Stimulated activated effector memory CD8-positive, alpha-beta T cell treated with anti-CD3 and anti-CD28 coated beads, Interleukin-12 subunit alpha, Interleukin-12 subunit beta, amount 100 ng/mL, for 72 hours (primary cell): Measurements from ENCODE around the gene METTL9.
"Not testable (repeated sequence)": the region's sequence is repeated elsewhere in the genome, so short reads cannot be mapped to it uniquely, and the experiment has no call there.

ENCODE experiments used
- ATAC-seq: fragments of 150-1000 bp; cut with Tn5 transposase; 2 replicates; pipeline ENCODE4 v1.10.0; 2021
- DNase-seq, 2 donors: peaks; one replicate each; pipeline ENCODE4 v3.0.0; 2021 to 2022; ENCODE audit warnings: low spot score in 2 of 2
- H3K27ac Mint-ChIP-seq: one replicate; pipeline ENCODE4 v1.8.0; 2022; ENCODE audit warnings: mild to moderate bottlenecking, mixed read lengths
- H3K36me3 Mint-ChIP-seq: one replicate; pipeline ENCODE4 v1.8.0; 2022; ENCODE audit warnings: mild to moderate bottlenecking, mixed read lengths
- H3K4me1 Mint-ChIP-seq: one replicate; pipeline ENCODE4 v1.8.0; 2022; ENCODE audit warnings: mixed read lengths
- H3K4me3 Mint-ChIP-seq: one replicate; pipeline ENCODE4 v1.8.0; 2022; ENCODE audit warnings: mild to moderate bottlenecking, mixed read lengths
- H3K9me3 Mint-ChIP-seq: one replicate; pipeline ENCODE4 v1.8.0; 2022; ENCODE audit warnings: mixed read lengths

METTL9 gene

DNA sequence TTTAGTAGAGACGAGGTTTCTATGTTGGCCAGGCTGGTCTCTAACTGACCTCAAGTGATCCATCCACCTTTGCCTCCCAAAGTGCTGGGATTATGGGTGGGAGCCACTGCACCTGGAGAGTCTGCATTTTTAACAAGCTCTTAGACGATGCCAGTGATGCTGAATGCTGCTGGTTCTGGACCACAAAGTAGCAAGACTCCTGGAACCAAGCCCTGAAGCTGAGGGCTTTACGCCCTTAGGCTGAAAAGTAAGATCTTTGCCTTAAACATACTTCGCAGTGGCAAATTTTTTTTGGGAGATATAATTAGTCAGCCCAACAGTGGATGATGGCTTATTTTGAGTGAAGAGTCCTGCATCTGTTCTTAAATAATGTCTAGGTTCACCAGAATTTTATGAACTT lies 14.0 kb downstream of the METTL9 start:
- Mint-ChIP-seq H3K27ac (no peak overlapping the region), H3K36me3 (peaks cover 36% of the 10 kb centered on the region), H3K9me3 (no peaks in the 10 kb centered on the region), H3K4me1 (peaks cover 61% of the 10 kb centered on the region), H3K4me3 (no peak overlapping the region)
- no peak for DNase-seq
- ATAC-seq = no peak

DNA sequence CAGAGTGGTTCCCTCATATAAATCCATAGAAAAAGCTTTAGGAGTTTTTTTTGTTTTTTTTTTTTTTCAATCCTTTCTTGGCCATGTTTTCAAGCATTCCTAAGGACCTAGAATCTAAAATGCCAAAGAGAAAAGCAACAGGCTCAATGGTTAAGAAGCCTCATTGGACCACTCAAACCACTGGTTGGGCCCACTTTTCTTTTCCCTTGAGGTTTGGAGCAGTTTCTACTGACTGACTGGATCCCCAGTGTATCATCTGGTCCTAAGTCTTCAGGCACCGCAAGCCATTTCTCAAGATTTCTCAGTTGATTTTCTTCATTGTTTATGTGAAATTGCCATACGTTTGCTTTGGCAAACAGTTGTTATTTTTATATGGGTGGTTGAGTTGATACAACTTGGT lies 14.4 kb downstream of the METTL9 start:
- Mint-ChIP-seq H3K4me3 (no peak overlapping the region), H3K4me1 (peaks cover 57% of the 10 kb centered on the region), H3K9me3 (no peaks in the 10 kb centered on the region), H3K36me3 (peaks cover 41% of the 10 kb centered on the region), H3K27ac (no peak overlapping the region)
- no peak for DNase-seq
- no peak for ATAC-seq

DNA sequence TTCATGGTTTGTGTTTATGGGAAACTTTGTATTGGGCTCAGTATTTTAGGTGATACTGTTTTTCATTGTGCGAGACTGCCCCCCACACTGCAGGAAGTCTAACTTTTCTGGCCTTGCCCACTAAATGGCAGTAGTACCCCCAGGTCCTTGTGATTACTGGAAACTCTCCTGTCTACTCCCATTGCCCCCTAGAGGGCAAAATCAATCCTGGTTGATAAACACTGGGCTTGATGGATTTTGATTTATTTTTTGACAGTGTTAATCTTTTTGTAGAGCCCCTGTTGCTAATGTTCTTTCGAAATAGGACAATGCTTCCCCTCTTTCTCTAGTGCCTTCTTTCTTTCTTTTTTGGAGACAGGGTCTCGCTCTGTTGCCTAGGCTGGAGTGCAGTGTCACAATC lies 15.5 kb downstream of the METTL9 start:
- ATAC-seq (no peak), DNase-seq (no peak)
- Mint-ChIP-seq H3K9me3 (no peaks in the 10 kb centered on the region), H3K27ac (peak overlapping the region; percentile 76), H3K4me1 (peaks cover 51% of the 10 kb centered on the region), H3K36me3 (peaks cover 52% of the 10 kb centered on the region), H3K4me3 (no peak overlapping the region)

DNA sequence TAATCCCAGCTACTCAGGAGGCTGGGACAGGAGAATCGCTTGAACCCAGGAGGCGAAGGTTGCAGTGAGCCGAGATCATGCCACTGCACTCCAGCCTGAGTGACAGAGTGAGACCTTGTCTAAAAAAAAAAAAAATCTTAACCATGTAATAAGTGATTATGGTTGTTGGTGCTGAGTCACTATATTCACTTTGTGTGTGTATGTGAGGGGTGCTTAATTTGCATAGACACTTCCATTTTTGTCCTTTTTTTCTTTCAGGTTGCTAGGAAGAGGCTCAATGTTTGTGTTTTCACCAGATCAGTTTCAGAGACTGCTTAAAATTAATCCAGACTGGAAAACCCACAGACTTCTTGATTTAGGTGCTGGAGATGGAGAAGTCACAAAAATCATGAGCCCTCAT lies 18.2 kb downstream of the METTL9 start:
- Mint-ChIP-seq H3K4me3 (no peak overlapping the region), H3K9me3 (no peaks in the 10 kb centered on the region), H3K27ac (no peak overlapping the region), H3K36me3 (peaks cover 67% of the 10 kb centered on the region), H3K4me1 (peaks cover 39% of the 10 kb centered on the region)
- DNase-seq (no peak), ATAC-seq (peak; percentile 51)

DNA sequence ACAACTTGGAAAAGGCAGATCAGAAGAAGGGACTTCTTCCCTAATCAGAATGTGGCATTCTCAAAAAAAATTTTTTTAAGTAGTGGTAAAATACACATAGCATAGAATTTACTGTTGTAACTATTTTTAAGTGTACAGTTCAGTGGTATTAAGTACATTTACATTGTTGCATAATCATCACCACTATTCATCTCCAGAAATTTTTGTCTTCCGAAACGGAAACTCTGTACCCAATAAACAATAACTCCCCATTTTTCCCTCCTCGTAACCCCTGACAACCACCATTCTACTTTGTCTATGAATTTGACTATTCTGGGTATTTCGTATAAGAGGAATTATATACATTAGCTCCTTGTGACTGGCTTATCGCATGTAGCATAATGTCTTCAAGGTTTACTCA lies 18.9 kb downstream of the METTL9 start:
- no peak overlapping the region for H3K27ac Mint-ChIP-seq
- H3K4me3 Mint-ChIP-seq = no peak overlapping the region
- DNase-seq (no peak), ATAC-seq (no peak)
- H3K36me3 Mint-ChIP-seq = peaks cover 70% of the 10 kb centered on the region
- H3K9me3 Mint-ChIP-seq = no peaks in the 10 kb centered on the region
- peaks cover 36% of the 10 kb centered on the region for H3K4me1 Mint-ChIP-seq

DNA sequence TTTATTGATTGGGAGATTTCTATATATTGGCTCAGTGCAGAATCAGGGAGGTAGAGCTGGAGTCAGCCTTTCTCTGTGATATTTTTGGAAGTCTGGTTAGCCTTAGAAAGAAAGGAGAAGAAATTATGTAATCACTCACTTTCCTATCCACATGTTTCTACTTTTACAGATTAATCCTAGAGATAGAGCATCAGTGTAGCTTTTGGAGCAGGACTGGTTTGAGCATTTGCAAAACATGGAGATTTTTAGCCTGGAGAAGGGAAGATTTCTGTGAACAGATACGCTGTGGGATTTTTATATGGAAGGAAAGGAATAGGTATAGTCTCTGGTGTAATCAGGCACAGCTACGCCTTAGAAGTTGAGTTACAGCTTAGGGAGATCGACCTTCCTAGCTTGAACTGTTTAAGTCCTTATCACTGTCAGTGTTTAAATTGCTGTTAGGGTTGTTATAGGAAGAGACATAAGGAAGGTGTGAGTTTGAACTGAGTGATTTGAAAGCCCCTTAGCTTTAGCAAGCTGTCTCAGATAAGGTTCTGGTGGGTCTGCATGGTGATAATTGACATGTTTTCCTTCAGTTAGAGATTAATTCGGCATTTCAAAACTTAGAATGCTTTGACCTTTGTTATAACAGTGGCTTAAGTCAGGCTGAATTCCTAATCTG lies 20.5 kb downstream of the METTL9 start:
- no peak overlapping the region for H3K4me3 Mint-ChIP-seq
- H3K9me3 Mint-ChIP-seq = no peaks in the 10 kb centered on the region
- ATAC-seq = no peak
- H3K4me1 Mint-ChIP-seq = peaks cover 35% of the 10 kb centered on the region
- peaks cover 73% of the 10 kb centered on the region for H3K36me3 Mint-ChIP-seq
- no peak for DNase-seq
- no peak overlapping the region for H3K27ac Mint-ChIP-seq

DNA sequence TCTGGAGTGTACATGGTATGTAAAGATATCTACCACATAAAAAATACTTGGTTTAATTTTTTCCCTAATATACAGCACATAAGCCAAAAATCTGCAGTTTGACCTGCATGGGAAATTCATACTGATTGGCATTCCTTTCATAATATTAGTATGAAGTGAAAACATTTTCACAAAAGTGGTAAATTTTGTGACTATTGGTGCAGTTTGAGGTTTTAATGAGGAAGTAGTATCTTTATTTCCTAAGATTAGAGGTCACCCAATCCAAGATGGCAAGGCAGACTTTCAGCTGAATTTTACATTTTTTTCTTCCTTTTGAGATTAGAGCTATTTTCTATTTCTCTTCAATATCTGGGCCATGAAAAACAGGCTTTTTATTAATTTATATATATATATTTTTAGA lies 21.2 kb downstream of the METTL9 start:
- H3K4me1 Mint-ChIP-seq = peaks cover 29% of the 10 kb centered on the region
- no peak overlapping the region for H3K4me3 Mint-ChIP-seq
- H3K36me3 Mint-ChIP-seq = peaks cover 80% of the 10 kb centered on the region
- ATAC-seq (no peak), DNase-seq (no peak)
- H3K27ac Mint-ChIP-seq = no peak overlapping the region
- no peaks in the 10 kb centered on the region for H3K9me3 Mint-ChIP-seq

DNA sequence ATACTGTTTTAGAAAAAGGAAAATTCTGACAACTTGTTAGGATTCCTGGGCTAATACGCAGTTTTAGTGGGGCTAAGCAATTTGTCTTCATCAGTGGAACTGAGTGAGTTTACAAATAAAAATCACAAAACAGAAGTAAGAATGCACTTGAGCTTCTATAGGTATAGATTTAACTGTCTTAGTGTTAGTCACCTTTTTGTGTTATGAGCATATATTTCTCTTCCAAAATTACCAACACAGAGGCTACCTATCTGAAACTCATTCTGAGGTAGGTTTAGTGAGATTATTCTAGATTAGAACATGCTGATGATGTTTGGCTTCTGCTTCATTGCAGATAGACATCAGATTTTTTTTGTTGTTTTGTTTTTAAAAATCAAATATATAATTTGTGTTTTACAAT lies 23.2 kb downstream of the METTL9 start:
- Mint-ChIP-seq H3K4me1 (peaks cover 29% of the 10 kb centered on the region), H3K9me3 (no peaks in the 10 kb centered on the region), H3K36me3 (peaks cover 86% of the 10 kb centered on the region), H3K4me3 (no peak overlapping the region), H3K27ac (no peak overlapping the region)
- DNase-seq (no peak), ATAC-seq (peak; percentile 76)

DNA sequence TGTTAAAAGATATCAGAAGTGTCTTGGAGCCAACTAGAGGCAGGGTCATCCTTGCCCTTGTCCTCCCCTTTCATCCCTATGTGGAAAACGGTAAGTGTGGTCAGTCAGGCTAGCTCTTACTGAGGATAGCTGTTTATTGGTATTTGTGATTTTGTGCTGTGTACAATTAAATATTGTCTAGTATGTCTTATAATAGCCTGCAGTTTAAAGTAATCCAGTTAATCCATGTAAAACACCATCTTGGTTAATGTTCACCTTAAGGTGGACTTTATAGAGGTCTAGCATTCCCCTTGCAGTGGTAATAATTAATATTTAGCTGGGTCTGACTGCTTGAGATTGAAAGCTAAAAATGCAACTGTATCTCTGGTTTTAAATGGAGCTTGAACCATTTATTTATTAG lies 25.6 kb downstream of the METTL9 start:
- no peak overlapping the region for H3K4me3 Mint-ChIP-seq
- H3K4me1 Mint-ChIP-seq = peaks cover 27% of the 10 kb centered on the region
- no peak for DNase-seq
- H3K9me3 Mint-ChIP-seq = no peaks in the 10 kb centered on the region
- no peak overlapping the region for H3K27ac Mint-ChIP-seq
- no peak for ATAC-seq
- peaks cover 78% of the 10 kb centered on the region for H3K36me3 Mint-ChIP-seq

DNA sequence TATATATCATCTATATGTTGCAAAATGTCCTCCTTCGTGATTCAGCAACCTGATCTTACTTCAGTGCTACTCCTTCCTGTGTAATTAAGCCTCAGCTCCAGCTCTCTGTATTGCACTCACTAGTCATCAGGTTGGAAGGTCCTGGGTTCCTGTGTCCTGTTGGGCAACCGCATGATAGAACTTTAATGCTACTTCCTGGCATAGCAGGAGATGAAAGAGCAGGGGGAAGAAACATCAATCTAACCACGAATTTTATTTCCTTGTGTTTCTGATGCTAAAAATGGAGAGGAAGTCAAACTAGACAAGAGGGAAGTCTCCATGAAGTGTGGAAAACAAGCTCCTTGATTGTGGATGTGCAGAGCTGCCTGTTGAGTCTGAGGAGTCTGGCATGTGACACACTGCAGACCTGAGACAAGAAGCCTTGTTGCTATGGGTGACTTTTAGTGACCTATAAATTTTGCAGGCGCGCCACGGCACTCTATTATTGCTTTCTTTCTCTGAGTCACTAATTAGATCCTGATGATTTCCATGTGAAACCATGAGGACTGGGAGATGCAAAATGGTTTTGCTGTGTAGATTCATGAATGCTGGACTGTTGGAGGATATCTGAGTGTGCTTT lies 27.4 kb downstream of the METTL9 start:
- Mint-ChIP-seq H3K4me3 (peak overlapping the region; percentile 27), H3K9me3 (no peaks in the 10 kb centered on the region), H3K36me3 (peaks cover 66% of the 10 kb centered on the region), H3K27ac (peak overlapping the region; percentile 88), H3K4me1 (peaks cover 23% of the 10 kb centered on the region)
- DNase-seq (no peak), ATAC-seq (peak; percentile 84)

DNA sequence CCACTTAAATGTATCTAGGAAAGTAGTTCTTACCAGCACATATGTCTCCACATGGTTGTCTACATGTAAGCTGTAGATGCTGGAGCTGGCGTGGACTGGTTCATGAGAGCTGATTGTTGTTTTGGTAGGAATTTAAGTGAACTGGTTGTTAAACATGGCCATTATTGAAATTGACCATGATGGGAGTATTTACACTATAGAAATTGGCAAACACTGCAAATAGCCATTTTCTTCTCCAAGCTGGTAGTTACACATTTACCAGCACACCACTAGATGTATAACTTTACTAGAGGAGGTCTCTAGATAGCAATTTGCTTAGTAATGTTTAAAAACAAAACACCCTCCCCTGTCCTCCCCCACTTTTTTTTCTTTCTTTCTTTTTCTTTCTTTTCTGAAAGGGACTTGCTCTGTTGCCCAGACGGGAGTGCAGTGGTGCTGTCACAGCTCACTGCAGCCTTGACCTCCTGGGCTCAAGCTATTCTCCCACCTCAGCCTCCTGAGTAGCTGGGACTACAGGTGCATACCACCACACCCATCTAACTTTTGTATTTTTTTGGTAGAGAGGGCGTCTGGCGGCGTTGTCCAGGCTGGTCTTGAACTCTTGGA lies 28.8 kb downstream of the METTL9 start:
- no peak for DNase-seq
- ATAC-seq = no peak
- Mint-ChIP-seq H3K36me3 (peaks cover 64% of the 10 kb centered on the region), H3K4me3 (no peak overlapping the region), H3K27ac (peak overlapping the region; percentile 60), H3K9me3 (no peaks in the 10 kb centered on the region), H3K4me1 (peaks cover 30% of the 10 kb centered on the region)

DNA sequence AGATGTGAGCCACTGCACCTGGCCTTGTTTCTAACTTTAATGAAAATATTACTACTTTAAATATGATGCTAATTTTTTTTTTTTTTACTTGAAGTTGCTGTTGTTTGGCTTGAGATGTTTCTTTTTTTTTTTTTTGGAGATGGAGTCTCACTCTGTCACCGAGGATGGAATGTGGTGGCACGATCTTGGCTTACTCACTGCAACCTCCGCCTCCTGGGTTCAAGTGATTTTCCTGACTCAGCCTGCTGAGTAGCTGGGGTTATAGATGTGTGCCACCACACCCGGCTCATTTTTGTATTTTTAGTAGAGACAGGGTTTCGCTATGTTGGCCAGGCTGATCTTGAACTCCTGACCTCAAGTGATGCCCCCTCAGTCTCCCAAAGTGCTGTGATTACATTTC lies 29.4 kb downstream of the METTL9 start:
- peak overlapping the region; percentile 60 for H3K27ac Mint-ChIP-seq
- no peaks in the 10 kb centered on the region for H3K9me3 Mint-ChIP-seq
- peaks cover 32% of the 10 kb centered on the region for H3K4me1 Mint-ChIP-seq
- peaks cover 58% of the 10 kb centered on the region for H3K36me3 Mint-ChIP-seq
- DNase-seq (no peak), ATAC-seq (no peak)
- no peak overlapping the region for H3K4me3 Mint-ChIP-seq

DNA sequence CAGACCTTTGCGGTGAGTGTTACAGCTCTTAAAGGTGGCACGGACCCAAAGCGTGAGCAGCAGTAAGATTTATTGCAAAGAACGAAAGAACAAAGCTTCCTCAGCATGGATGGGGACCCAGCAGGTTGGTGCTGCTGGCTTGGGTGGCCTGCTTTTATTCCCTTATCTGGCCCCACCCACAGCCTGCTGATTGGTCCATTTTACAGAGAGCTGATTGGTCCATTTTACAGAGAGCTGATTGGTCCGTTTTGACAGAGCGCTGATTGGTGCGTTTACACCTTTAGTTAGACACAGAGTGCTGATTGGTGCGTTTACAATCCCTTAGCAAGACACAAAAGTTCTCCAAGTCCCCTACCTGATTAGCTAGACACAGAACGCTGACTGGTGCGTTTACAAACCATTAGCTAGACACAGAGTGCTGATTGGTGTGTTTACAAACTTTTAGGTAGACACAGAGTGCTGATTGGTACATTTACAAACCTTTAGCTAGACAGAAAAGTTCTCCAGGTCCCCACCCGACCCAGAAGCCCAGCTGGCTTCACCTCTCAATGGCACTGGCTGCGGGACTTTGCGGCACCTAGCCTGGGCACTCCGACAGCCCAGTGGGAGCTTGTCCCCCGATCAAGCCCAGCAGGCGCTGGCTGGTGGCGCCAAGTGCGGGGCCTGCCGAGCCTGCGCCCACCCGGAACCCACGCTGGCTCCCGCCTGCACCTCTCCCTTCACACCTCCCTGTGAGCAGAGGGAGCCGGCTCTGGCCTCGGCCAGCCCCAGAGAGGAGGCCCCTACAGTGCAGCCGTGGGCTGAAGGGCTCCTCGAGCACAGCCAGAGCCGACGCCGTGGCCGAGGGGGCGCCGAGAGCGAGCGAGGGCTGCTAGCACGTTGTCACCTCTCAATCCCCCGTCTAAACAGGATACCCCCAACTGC lies 30.5 kb downstream of the METTL9 start:
- Mint-ChIP-seq H3K36me3 (peaks cover 47% of the 10 kb centered on the region), H3K4me1 (peaks cover 32% of the 10 kb centered on the region)
- H3K4me3 Mint-ChIP-seq, ATAC-seq, H3K27ac Mint-ChIP-seq, H3K9me3 Mint-ChIP-seq, DNase-seq: not testable (repeated sequence)

DNA sequence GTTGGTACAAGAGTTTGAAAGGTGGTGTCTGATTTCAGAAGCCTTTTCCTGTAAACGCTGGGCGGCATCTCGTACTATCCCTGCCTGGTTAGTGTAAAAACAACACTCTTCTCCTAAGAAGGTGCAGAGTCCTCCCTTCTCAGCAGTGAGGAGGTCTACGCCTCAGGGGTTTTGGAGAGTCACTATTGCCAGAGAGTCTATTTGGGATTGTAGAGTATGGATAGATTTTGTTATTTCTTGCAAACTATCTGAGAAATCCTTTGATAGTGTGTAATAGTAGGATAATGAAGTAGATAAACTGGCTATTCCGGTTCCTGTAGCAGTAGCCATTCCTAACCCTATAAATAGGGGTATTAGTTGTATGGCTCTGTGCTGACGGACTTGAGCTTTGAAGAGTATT lies 31.5 kb downstream of the METTL9 start:
- not testable (repeated sequence) for ATAC-seq, H3K27ac Mint-ChIP-seq, DNase-seq, H3K4me3 Mint-ChIP-seq, H3K9me3 Mint-ChIP-seq
- peaks cover 39% of the 10 kb centered on the region for H3K36me3 Mint-ChIP-seq
- H3K4me1 Mint-ChIP-seq = peaks cover 31% of the 10 kb centered on the region

DNA sequence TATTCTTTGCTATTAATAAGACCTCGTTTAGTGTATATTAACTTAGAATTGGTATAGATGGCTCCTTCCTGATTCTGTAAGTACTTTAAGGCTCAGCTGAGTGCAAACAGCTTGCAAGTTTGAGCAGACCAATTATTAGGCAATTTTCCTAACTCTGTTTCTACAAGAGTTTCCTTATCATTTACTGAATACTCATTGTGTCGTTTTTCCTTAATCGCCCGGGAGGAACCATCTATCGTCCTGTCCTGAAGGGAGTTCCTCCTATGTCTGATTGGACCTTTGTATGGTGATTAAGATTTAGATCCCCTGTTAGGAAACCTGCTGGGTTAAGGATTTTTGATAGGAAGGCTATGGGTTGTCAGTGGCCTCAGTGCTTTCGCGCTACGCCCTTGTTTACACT lies 32.0 kb downstream of the METTL9 start:
- not testable (repeated sequence) for ATAC-seq, H3K9me3 Mint-ChIP-seq, H3K4me3 Mint-ChIP-seq, DNase-seq
- H3K27ac Mint-ChIP-seq = peak overlapping the region; percentile 46
- H3K36me3 Mint-ChIP-seq = peaks cover 34% of the 10 kb centered on the region
- peaks cover 30% of the 10 kb centered on the region for H3K4me1 Mint-ChIP-seq
